Fibroblast of villous mesenchyme (primary cell): ENCODE data around the gene GPC6. TPM values are rescaled to one million over a fixed set of nuclear protein-coding genes. Genes with fewer than 3 reads are reported as not detected.

ENCODE experiments used
- DNase-seq: peaks from one replicate; pipeline ENCODE4 v3.0.0-alpha.2; 2010; ENCODE audit warnings: low read depth
- H3K4me3 ChIP-seq: 2 replicates; pipeline ENCODE4 v1.5.1; 2011; ENCODE audit warnings: low read depth, mild to moderate bottlenecking, low read length
- total RNA-seq: library from RNA; depleted of rRNA; stranded (reverse); fragments of >200 nt; gene quantifications from 2 replicates; pipeline ENCODE4 v1.2.3, GENCODE V29; 2012
- TF ChIP-seq, protein P1 (sequence below): IDR thresholded peaks from 2 replicates; pipeline ENCODE4 v1.5.1; 2012; ENCODE audit warnings: low read depth, mild to moderate bottlenecking, low read length; ENCODE audit not compliant: insufficient read depth

GPC6 gene
- total RNA-seq, 1 donor, result 6.0 TPM

GRCh38 chr13:93249364-93250306 lies 23.0 kb downstream of the GPC6 start:
- no peak overlapping the region for H3K4me3 ChIP-seq
- peak; percentile 88 for DNase-seq
- TF ChIP-seq, protein P1, sequence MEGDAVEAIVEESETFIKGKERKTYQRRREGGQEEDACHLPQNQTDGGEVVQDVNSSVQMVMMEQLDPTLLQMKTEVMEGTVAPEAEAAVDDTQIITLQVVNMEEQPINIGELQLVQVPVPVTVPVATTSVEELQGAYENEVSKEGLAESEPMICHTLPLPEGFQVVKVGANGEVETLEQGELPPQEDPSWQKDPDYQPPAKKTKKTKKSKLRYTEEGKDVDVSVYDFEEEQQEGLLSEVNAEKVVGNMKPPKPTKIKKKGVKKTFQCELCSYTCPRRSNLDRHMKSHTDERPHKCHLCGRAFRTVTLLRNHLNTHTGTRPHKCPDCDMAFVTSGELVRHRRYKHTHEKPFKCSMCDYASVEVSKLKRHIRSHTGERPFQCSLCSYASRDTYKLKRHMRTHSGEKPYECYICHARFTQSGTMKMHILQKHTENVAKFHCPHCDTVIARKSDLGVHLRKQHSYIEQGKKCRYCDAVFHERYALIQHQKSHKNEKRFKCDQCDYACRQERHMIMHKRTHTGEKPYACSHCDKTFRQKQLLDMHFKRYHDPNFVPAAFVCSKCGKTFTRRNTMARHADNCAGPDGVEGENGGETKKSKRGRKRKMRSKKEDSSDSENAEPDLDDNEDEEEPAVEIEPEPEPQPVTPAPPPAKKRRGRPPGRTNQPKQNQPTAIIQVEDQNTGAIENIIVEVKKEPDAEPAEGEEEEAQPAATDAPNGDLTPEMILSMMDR, result no peak

DNA sequence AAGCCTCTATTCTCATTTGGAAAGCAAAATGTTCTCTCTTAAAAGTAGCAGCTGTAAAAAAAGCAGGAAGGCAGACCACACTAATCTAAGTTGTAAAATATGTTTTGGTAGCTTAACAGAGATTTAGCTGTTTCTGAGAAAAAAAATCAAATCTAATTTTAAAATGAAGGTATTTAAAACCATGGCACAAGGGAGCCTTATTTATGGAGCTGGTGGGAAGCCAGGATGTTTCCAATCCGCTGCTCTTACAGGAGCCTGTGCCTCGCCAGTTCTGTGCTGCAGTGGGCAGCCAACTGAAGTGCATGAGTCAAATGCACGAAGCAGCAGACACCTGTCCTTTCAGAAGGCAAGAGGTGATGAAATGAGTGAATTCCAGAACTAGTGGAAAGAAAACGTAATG lies 28.2 kb downstream of the GPC6 start:
- TF ChIP-seq, protein P1, result no peak
- DNase-seq, result peak; percentile 32
- H3K4me3 ChIP-seq, result no peak overlapping the region

DNA sequence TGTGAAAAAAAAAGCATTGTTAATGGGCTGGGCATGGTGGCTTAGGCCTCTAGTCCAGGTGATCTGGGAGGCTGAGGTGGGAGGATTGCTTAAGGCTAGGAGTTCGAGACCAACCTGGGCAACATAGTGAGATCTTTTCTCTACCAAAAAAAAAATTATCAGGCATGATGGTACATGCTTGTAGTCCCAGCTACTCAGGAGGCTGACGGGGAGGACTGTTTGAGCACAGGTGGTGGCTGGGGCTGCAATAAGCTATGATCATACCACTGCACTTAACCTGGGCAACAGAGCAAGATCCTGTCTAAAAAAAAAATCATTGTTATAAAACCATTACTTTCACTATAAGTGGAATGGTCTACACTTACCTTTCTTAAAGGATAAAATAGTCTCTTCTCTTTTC lies 30.4 kb downstream of the GPC6 start:
- DNase-seq, result no peak
- TF ChIP-seq, protein P1, result no peak
- no peak overlapping the region for H3K4me3 ChIP-seq

GRCh38 chr13:93259527-93260080 lies 33.0 kb downstream of the GPC6 start:
- TF ChIP-seq, protein P1, result no peak
- DNase-seq, result no peak
- H3K4me3 ChIP-seq, result no peak overlapping the region

DNA sequence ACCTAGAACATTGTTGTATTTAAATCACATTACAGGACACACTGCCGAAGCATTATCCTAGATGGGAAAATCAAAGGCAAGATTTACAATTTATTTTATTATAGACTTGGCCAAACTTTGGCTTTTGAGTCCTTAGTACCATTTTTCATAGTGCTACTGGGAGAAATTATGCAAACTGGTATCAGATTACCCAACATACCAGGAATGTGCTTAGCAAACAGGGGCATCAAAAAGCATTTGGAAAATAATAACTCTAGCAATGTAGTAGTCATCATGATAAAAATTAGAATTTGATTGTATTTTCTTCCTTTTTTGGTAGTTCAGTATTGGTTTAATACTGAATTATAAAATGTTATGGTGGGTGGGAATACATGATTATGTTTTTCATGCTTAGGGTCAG lies 34.0 kb downstream of the GPC6 start:
- no peak overlapping the region for H3K4me3 ChIP-seq
- TF ChIP-seq, protein P1, result no peak
- DNase-seq, result no peak

DNA sequence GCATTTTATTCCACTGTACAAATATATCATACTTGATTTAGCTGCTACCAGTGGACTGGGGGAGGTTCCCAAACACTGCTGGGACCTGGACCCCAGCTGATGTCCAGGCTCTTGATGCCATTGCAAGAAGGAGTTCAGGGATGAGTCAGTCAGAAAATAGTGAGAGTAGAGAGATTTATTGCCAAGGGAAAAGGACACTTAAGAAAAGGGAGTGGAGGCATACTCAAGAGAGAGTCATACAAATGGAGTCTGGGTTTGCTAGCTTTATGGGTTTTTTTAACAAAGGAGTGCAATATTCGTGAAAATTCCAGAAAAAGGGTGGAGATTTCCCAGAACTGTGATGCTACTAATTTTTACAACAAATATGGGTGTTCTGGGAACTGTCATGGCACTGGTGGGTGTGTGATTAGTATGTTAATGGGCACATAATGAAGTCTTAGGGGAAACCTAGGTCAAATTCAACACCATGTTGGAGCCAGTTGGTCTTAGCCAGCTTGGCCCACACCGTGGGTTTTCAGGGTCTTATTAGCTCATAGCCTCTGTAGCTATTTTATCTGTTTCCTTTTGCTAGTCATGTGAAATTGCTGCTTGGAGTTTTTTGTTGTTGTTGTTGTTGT lies 36.2 kb downstream of the GPC6 start:
- DNase-seq, result peak; percentile 70
- H3K4me3 ChIP-seq, result no peak overlapping the region
- TF ChIP-seq, protein P1, result no peak
